Astrocyte (in vitro differentiated cells and primary cell): Measurements from ENCODE around the gene KBTBD4. TPM values are rescaled to one million over a fixed set of nuclear protein-coding genes. Genes with fewer than 3 reads are reported as not detected.

Experiments used
- DNase-seq: peaks from one replicate; pipeline ENCODE4 v3.0.0-alpha.2; 2010; ENCODE audit warnings: low read depth
- FAIRE-seq: peaks from 2 replicates; lab custom pipeline; 2011; peaks lifted over from hg19 to GRCh38; lab: Jason Lieb, UNC
- H2AFZ ChIP-seq: 2 replicates; pipeline ENCODE4 v1.6.0; 2012; ENCODE audit warnings: low read depth, low read length, inconsistent platforms
- H3K27ac ChIP-seq: 2 replicates; pipeline ENCODE4 v1.5.1; 2011; ENCODE audit warnings: low read depth, low read length, inconsistent platforms
- H3K27me3 ChIP-seq: 2 replicates; pipeline ENCODE4 v1.6.0; 2011; ENCODE audit warnings: low read length, inconsistent platforms; ENCODE audit not compliant: insufficient read depth
- H3K36me3 ChIP-seq: 2 replicates; pipeline ENCODE4 v1.5.1; 2011; ENCODE audit warnings: low read length, inconsistent platforms; ENCODE audit not compliant: insufficient read depth
- H3K4me1 ChIP-seq: 2 replicates; pipeline ENCODE4 v1.5.1; 2011; ENCODE audit warnings: low read length, inconsistent platforms; ENCODE audit not compliant: insufficient read depth
- H3K4me2 ChIP-seq: 2 replicates; pipeline ENCODE4 v1.6.0; 2012; ENCODE audit warnings: low read length, inconsistent platforms
- H3K4me3 ChIP-seq: 2 replicates; pipeline ENCODE4 v1.5.1; 2011; ENCODE audit warnings: low read depth, mild to moderate bottlenecking, low read length, inconsistent platforms; ENCODE audit not compliant: insufficient read depth
- H3K79me2 ChIP-seq: 2 replicates; pipeline ENCODE4 v1.6.0; 2012; ENCODE audit warnings: mild to moderate bottlenecking, low read length, inconsistent platforms; ENCODE audit not compliant: insufficient read depth
- H3K9ac ChIP-seq: 2 replicates; pipeline ENCODE4 v1.6.0; 2012; ENCODE audit warnings: mild to moderate bottlenecking, low read length, inconsistent platforms
- H3K9me3 ChIP-seq: 2 replicates; pipeline ENCODE4 v1.5.1; 2012; ENCODE audit warnings: low read depth, mild to moderate bottlenecking, low read length, inconsistent platforms; ENCODE audit not compliant: insufficient read depth
- H4K20me1 ChIP-seq: 2 replicates; pipeline ENCODE4 v1.6.0; 2012; ENCODE audit warnings: low read length, inconsistent platforms; ENCODE audit not compliant: insufficient read depth
- H3K27ac Mint-ChIP-seq: one replicate; pipeline ENCODE4 v1.8.0; 2021; ENCODE audit warnings: mild to moderate bottlenecking, mixed read lengths; ENCODE audit not compliant: unreplicated experiment
- H3K27me3 Mint-ChIP-seq: one replicate; pipeline ENCODE4 v1.8.0; 2021; ENCODE audit warnings: low read depth, mixed read lengths; ENCODE audit not compliant: unreplicated experiment
- H3K36me3 Mint-ChIP-seq: one replicate; pipeline ENCODE4 v1.8.0; 2021; ENCODE audit warnings: low read depth, mixed read lengths; ENCODE audit not compliant: unreplicated experiment
- H3K4me1 Mint-ChIP-seq: one replicate; pipeline ENCODE4 v1.8.0; 2021; ENCODE audit warnings: low read depth, mixed read lengths; ENCODE audit not compliant: unreplicated experiment
- H3K4me3 Mint-ChIP-seq: one replicate; pipeline ENCODE4 v1.8.0; 2021; ENCODE audit warnings: mild to moderate bottlenecking, moderate library complexity, mixed read lengths; ENCODE audit not compliant: unreplicated experiment
- H3K9me3 Mint-ChIP-seq: one replicate; pipeline ENCODE4 v1.8.0; 2021; ENCODE audit warnings: mild to moderate bottlenecking, mixed read lengths; ENCODE audit not compliant: unreplicated experiment
- EZH2 ChIP-seq: IDR thresholded peaks from 2 replicates; pipeline ENCODE4 v1.6.1; 2012; ENCODE audit warnings: mild to moderate bottlenecking, low read length, inconsistent platforms; ENCODE audit not compliant: insufficient read depth
- total RNA-seq: library from RNA; stranded (reverse); gene quantifications from 2 replicates; pipeline ENCODE4 v1.2.1, GENCODE V29; 2021
- TF ChIP-seq, protein P1 (sequence below): IDR thresholded peaks from 2 replicates; pipeline ENCODE4 v1.5.1; 2011; ENCODE audit warnings: low read depth, mild to moderate bottlenecking, inconsistent platforms, low read length, moderate library complexity; ENCODE audit not compliant: insufficient read depth

The KBTBD4 gene
- total RNA-seq, 1 donor from 2014 or later: 11.9 TPM

DNA sequence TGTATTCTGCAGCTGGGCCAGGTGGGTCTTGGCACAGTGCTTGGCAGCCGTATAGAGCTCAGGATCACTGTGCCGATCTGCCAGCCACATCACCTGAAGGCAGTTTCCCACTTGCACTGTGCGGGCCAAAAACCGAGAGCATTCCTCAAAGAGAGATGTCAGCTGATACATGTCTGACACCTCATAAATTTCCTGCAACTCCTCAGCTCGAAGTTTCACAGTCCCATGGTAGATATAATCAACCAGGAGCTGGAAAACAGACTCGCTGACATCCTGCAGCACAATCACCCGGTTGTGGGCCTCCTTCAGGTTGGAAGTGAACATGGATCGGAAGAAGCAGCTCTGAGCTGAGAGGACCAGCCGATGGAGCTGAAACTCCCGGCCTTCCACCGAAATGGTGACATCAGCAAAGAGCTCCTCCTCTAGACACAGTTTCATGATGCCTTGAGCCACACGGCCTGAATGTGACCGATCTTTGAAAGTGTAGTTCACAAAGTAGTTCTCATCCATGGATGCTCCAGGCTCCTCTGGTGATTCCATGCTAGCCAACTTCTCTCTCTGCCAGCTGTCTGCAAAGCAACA is 1.2 kb downstream of the KBTBD4 start:
- TF ChIP-seq, protein P1, sequence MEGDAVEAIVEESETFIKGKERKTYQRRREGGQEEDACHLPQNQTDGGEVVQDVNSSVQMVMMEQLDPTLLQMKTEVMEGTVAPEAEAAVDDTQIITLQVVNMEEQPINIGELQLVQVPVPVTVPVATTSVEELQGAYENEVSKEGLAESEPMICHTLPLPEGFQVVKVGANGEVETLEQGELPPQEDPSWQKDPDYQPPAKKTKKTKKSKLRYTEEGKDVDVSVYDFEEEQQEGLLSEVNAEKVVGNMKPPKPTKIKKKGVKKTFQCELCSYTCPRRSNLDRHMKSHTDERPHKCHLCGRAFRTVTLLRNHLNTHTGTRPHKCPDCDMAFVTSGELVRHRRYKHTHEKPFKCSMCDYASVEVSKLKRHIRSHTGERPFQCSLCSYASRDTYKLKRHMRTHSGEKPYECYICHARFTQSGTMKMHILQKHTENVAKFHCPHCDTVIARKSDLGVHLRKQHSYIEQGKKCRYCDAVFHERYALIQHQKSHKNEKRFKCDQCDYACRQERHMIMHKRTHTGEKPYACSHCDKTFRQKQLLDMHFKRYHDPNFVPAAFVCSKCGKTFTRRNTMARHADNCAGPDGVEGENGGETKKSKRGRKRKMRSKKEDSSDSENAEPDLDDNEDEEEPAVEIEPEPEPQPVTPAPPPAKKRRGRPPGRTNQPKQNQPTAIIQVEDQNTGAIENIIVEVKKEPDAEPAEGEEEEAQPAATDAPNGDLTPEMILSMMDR: no peak
- no peak for TF ChIP-seq EZH2
- no peaks in the 10 kb centered on the region for H3K27me3 Mint-ChIP-seq
- H3K36me3 Mint-ChIP-seq: peaks cover 18% of the 10 kb centered on the region
- H3K4me1 ChIP-seq: peaks cover 21% of the 10 kb centered on the region
- FAIRE-seq: no peak
- H3K4me3 Mint-ChIP-seq: peak overlapping the region; percentile 99
- H3K9ac ChIP-seq: peak overlapping the region; percentile 94
- H4K20me1 ChIP-seq: peaks cover 10% of the 10 kb centered on the region
- H3K4me1 Mint-ChIP-seq: peaks cover 8% of the 10 kb centered on the region
- peak overlapping the region; percentile 85 for H3K4me2 ChIP-seq
- peak overlapping the region; percentile 96 for H3K4me3 ChIP-seq
- peak overlapping the region; percentile 92 for H3K27ac ChIP-seq
- H3K79me2 ChIP-seq: peaks cover 64% of the 10 kb centered on the region
- no peak for DNase-seq
- H3K9me3 ChIP-seq: no peaks in the 10 kb centered on the region
- peaks cover 27% of the 10 kb centered on the region for H3K36me3 ChIP-seq
- H2AFZ ChIP-seq: no peak overlapping the region
- H3K27me3 ChIP-seq: no peaks in the 10 kb centered on the region
- H3K27ac Mint-ChIP-seq: peak overlapping the region; percentile 38
- no peaks in the 10 kb centered on the region for H3K9me3 Mint-ChIP-seq

DNA sequence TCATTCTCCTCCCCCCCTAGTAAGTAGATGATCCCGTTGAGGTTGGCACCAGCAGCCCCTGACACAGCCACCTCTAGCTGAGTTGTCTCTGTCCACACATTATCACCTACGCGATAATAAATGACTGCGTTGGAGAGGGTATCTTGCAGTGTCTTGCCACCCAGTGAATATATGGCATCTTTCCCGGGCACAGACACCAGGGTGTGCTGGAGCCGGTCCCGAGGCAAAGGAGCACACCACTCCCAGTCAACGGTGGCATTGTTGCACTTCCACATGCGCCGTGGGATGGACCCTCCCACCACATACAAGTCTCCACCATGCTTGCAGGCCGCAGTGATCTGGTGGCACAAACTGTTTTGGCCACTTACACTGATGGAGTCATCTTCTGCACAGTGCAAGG is 5.4 kb downstream of the KBTBD4 start:
- Mint-ChIP-seq H3K4me1 (peaks cover 3% of the 10 kb centered on the region), H3K9me3 (no peaks in the 10 kb centered on the region), H3K27me3 (no peaks in the 10 kb centered on the region), H3K36me3 (peaks cover 14% of the 10 kb centered on the region), H3K4me3 (no peak overlapping the region), H3K27ac (no peak overlapping the region)
- H3K4me1 ChIP-seq: peaks cover 23% of the 10 kb centered on the region
- peak overlapping the region; percentile 6 for H3K4me2 ChIP-seq
- no peak overlapping the region for H3K27ac ChIP-seq
- H2AFZ ChIP-seq: no peak overlapping the region
- no peak overlapping the region for H3K9ac ChIP-seq
- H3K27me3 ChIP-seq: no peaks in the 10 kb centered on the region
- TF ChIP-seq, protein P1: no peak
- TF ChIP-seq EZH2: no peak
- peaks cover 20% of the 10 kb centered on the region for H3K36me3 ChIP-seq
- peaks cover 68% of the 10 kb centered on the region for H3K79me2 ChIP-seq
- DNase-seq (no peak), FAIRE-seq (no peak)
- no peaks in the 10 kb centered on the region for H3K9me3 ChIP-seq
- peaks cover 24% of the 10 kb centered on the region for H4K20me1 ChIP-seq
- H3K4me3 ChIP-seq: no peak overlapping the region

DNA sequence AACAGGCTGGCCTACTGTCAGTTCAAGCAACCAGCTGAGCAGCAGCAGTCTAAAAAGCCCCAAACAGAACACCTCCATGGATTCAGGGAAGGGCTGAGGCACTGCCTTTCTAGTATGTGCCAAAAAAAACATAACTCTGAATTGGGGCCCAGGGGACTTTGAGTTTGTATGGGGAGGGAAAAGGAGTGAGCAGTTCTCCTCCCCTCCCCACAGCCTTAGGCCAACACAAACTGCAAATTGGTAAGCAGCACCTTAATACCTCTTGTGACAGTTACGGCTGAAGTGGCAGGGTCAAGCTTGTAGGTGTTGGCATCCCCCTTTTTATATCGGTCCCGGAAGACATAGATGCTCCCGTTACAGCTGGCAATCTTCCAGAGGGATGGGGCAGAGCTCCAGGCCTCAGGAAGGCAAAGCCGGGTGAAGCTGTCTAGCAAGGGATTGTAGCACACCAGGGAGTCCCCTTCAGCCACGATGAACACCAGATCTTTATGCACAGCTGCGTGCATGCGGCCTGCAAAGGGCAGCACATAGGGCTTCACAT is 6.0 kb downstream of the KBTBD4 start:
- H3K27ac ChIP-seq: peak overlapping the region; percentile 19
- H3K27me3 ChIP-seq: no peaks in the 10 kb centered on the region
- FAIRE-seq (no peak), DNase-seq (no peak)
- Mint-ChIP-seq H3K4me3 (no peak overlapping the region), H3K9me3 (no peaks in the 10 kb centered on the region), H3K27ac (no peak overlapping the region), H3K36me3 (peaks cover 17% of the 10 kb centered on the region), H3K4me1 (peaks cover 2% of the 10 kb centered on the region), H3K27me3 (no peaks in the 10 kb centered on the region)
- H3K79me2 ChIP-seq: peaks cover 66% of the 10 kb centered on the region
- H4K20me1 ChIP-seq: peaks cover 24% of the 10 kb centered on the region
- no peak overlapping the region for H3K4me3 ChIP-seq
- peaks cover 19% of the 10 kb centered on the region for H3K4me1 ChIP-seq
- no peaks in the 10 kb centered on the region for H3K9me3 ChIP-seq
- no peak overlapping the region for H2AFZ ChIP-seq
- H3K4me2 ChIP-seq: peak overlapping the region; percentile 6
- H3K9ac ChIP-seq: peak overlapping the region; percentile 15
- peaks cover 20% of the 10 kb centered on the region for H3K36me3 ChIP-seq
- TF ChIP-seq EZH2: no peak
- TF ChIP-seq, protein P1: no peak
